Measurements from ENCODE around the gene SPSB1. TPM values are rescaled to one million over a fixed set of nuclear protein-coding genes. Genes with fewer than 3 reads are reported as not detected.

Gene SPSB1
- total RNA-seq = 12.4 TPM
- 36.4 TPM for polyA plus RNA-seq

DNA sequence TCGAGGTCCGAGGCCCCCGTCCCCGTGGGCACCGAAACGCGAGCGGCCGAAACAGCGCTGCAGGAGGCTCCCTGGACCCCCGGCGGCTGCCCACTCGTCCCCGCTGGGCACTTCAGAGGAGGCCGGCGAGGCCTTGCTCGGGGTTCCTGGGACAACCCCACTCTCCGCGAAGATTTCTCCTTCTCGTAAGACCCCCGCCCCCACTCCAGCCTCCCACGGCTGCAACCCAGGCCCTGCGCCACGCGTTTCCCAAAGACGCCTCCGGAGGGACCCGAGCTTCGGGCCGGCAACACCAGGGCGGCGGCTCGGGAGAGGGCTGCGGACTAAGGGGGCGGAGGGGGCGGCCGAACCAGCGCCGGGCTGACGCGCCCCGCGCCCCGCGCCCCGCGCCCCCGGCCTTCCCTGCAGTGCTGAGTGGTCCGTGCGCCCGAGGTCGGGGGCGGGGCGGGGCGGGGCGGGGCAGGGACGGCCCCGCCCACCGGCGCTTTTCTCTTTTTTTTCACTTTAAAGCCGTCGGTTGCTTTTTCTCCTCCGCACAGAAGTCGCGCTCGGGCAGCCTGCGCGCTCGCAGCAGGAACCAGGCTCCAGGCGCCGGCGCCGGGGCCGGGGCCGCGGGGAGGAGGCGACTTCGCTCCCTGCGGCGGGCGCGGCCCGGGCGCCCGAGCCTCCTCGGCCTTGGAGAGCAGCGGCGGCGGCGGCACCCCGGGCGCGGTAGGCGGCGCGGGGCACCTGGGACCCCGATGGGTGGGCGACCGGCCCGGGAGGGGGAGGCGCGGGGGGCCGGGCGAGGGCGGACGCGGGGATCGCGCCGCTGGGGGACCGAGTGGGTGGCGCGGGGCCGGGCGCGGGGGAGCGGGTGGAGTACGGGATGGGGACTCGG is at the start of gene SPSB1:
SPSB1 (plus strand) TSS at position 534 of the 880 bp plus-strand sequence. CDS start 62,998 bp downstream, outside the sequence.
- WGBS = under 1% methylated on average over 119 of the region's 119 CpGs
- Histone ChIP-seq H3K27ac (ENCODE audit: low read depth) (peak within 1 kb of the TSS; percentile 85), H3K36me3 (ENCODE audit: insufficient read depth) (no peaks in the 10 kb centered on the region), H3K4me3 (ENCODE audit: low read depth, low read length) (peak within 1 kb of the TSS; percentile 98), H3K4me1 (ENCODE audit: insufficient read depth) (no peaks in the 10 kb centered on the region)
- no peak for DNase-seq (ENCODE audit: extremely low spot score)

DNA sequence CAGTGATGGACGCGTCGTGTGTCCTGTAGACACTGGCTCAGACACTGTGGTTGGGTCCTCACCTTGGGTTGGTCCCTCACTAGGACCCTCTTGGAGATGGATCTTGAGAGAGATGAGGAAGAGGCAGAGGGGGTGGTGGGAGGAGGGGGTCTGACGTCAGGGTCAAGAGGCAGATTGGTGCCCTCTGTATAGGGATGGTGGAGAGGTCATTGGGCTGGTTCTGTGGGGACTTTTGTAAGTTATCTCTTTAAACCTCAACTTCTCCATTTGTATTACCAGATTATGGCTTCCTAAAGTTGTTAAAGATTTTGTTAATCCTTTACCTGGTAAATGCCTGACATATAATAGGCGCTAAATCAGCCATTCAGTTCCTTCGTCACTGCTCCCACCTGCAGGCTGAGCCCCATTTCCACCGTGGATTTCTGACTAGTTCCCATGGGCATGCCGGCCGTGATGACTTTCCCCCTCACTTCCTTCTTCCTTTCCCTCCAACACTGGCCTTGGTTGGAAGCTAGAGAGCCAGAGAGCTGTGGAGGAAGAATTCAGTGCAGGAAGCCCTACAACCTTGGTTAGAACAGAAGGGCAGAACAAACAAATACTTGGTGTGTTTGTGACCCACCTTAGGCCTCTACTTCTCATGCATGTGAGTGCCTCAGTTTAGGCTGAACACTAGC is 49.5 kb upstream of the SPSB1 start:
- peaks cover 4% of the 10 kb centered on the region for H3K4me1 ChIP-seq (ENCODE audit: insufficient read depth)
- H3K36me3 ChIP-seq (ENCODE audit: insufficient read depth) = no peaks in the 10 kb centered on the region
- no peak for DNase-seq (ENCODE audit: extremely low spot score)
- H3K4me3 ChIP-seq (ENCODE audit: low read depth, low read length) = no peak overlapping the region
- peak overlapping the region; percentile 55 for H3K27ac ChIP-seq (ENCODE audit: low read depth)
- 85% methylated on average over 9 of the region's 9 CpGs for WGBS

DNA sequence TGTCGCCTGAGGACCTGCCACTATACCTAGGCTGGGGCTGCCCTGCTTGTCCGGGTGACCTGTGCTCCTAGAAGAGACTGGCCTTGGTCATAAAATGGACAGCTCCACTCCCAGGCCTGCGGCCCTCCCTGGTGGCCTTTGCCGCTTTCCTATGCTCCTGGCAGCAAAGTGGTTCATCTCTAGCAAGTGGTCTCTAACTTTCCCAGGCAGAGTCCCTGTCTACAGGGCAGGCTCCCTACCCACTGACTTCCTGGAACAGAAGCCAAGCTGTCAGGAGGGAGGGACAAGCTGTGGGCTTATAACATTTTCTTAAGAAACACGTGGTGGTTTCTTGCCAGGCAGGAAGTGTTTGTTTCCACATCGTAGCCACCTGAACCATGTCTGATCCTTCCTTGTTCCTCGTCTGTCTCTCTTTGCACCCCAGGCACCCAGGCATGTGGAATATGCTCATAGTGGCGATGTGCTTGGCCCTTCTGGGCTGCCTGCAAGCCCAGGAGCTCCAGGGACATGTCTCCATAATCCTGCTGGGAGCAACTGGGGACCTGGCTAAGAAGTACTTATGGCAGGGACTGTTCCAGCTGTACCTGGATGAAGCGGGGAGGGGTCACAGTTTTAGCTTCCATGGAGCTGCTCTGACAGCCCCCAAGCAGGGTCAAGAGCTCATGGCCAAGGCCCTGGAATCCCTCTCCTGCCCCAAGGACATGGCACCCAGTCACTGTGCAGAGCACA is 48.0 kb upstream of the SPSB1 start:
- Histone ChIP-seq H3K4me1 (ENCODE audit: insufficient read depth) (peaks cover 3% of the 10 kb centered on the region), H3K4me3 (ENCODE audit: low read depth, low read length) (no peak overlapping the region), H3K27ac (ENCODE audit: low read depth) (no peak overlapping the region), H3K36me3 (ENCODE audit: insufficient read depth) (no peaks in the 10 kb centered on the region)
- 76% methylated on average over 9 of the region's 9 CpGs for WGBS
- no peak for DNase-seq (ENCODE audit: extremely low spot score)

DNA sequence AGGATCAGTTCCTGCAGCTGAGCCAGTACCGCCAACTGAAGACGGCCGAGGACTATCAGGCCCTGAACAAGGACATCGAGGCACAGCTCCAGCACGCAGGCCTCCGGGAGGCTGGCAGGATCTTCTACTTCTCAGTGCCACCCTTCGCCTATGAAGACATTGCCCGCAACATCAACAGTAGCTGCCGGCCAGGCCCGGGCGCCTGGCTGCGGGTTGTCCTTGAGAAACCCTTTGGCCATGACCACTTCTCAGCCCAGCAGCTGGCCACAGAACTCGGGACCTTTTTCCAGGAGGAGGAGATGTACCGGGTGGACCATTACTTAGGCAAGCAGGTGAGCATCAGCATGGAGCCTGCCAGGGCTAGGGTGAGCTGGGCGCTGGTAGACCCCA is 47.5 kb upstream of the SPSB1 start:
- Histone ChIP-seq H3K4me1 (ENCODE audit: insufficient read depth) (peaks cover 3% of the 10 kb centered on the region), H3K4me3 (ENCODE audit: low read depth, low read length) (no peak overlapping the region), H3K36me3 (ENCODE audit: insufficient read depth) (no peaks in the 10 kb centered on the region), H3K27ac (ENCODE audit: low read depth) (no peak overlapping the region)
- DNase-seq (ENCODE audit: extremely low spot score) = no peak
- 95% methylated on average over 15 of the region's 15 CpGs for WGBS

DNA sequence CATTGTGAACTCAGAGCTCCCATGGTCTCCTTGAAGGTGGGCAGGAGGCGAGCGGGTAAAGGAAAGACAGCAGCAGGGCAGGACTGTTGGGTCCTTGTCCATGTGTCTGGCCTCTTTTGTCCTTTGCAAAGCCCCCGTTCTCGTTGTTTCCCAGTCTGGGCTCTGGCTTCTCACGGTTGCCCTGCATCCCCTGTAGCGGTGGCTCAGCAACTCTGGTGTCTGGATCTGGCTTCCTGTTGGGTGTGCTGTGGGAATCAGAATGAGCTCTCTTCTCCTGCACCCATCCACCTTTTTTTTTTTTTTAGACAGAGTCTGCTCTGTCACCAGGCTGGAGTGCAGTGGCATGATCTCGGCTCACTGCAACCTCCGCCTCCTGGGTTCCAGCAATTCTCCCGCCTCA is 47.0 kb upstream of the SPSB1 start:
- Histone ChIP-seq H3K36me3 (ENCODE audit: insufficient read depth) (no peaks in the 10 kb centered on the region), H3K4me3 (ENCODE audit: low read depth, low read length) (no peak overlapping the region), H3K27ac (ENCODE audit: low read depth) (no peak overlapping the region), H3K4me1 (ENCODE audit: insufficient read depth) (peaks cover 3% of the 10 kb centered on the region)
- 98% methylated on average over 9 of the region's 9 CpGs for WGBS
- no peak for DNase-seq (ENCODE audit: extremely low spot score)

DNA sequence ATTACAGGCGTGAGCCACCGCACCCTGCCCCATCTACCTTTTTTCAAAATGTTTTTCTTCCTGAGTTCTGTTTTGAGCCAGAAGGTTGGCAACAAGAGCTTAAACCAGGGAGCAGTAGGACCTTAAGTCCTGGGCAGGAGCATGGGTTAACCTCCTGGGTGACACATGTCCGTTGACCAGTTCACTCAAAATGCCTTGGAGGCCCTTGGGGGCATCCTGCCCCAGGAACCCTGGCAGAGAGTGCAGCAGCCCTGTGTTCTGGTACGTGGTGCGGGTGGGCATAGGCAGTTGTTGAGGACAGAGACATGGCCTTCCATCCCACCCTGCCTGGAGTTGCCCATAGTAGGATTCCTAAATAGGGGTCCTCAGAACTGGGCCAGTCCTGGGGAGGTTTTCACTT is 46.5 kb upstream of the SPSB1 start:
- no peak overlapping the region for H3K27ac ChIP-seq (ENCODE audit: low read depth)
- H3K4me1 ChIP-seq (ENCODE audit: insufficient read depth) = no peaks in the 10 kb centered on the region
- H3K4me3 ChIP-seq (ENCODE audit: low read depth, low read length) = no peak overlapping the region
- H3K36me3 ChIP-seq (ENCODE audit: insufficient read depth) = no peaks in the 10 kb centered on the region
- no peak for DNase-seq (ENCODE audit: extremely low spot score)
- 98% methylated on average over 5 of the region's 5 CpGs for WGBS

DNA sequence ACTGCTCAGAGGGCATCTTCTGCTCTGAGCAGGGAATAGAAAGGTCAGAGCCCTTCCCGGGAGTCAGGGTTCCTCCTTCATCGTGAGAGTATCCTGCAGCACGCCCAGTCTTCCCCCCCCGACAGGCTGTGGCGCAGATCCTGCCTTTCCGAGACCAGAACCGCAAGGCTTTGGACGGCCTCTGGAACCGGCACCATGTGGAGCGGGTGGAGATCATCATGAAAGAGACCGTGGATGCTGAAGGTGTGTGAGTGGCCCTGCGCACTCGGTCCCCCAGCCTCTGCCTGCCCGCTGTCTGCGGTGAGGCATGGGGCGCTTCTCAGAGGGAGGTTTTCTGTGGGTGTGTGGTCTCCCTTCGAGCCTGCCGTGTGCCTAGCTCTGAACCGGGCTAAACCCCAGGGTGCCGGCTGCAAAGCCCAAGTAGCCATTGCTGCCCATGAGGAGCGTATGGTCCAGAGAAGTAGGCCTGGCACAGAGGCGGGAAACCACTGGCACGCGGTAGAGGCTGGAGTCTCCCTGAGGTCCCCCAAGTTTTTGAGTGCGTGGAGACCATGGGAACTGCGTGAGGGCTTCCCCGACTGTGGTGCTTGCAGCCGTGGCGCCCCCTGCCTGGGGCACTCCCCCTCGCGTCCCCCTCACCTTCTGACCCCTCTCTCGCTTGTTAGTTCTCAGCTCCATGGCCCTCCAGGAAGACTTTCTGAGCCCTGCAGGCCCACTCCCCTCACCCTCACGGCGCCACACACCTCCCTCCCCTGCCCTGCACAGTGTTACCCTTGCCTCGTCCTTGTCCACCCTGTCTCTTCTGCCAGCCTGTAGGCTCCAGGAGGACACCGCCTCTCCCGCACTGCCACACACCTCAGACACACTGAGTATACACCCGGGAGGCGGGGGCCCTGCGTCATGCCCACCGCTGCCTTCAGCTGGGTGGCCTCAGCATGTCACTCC is 45.6 kb upstream of the SPSB1 start:
- 90% methylated on average over 41 of the region's 41 CpGs for WGBS
- Histone ChIP-seq H3K36me3 (ENCODE audit: insufficient read depth) (no peaks in the 10 kb centered on the region), H3K4me1 (ENCODE audit: insufficient read depth) (no peaks in the 10 kb centered on the region), H3K4me3 (ENCODE audit: low read depth, low read length) (no peak overlapping the region), H3K27ac (ENCODE audit: low read depth) (no peak overlapping the region)
- DNase-seq (ENCODE audit: extremely low spot score) = no peak

DNA sequence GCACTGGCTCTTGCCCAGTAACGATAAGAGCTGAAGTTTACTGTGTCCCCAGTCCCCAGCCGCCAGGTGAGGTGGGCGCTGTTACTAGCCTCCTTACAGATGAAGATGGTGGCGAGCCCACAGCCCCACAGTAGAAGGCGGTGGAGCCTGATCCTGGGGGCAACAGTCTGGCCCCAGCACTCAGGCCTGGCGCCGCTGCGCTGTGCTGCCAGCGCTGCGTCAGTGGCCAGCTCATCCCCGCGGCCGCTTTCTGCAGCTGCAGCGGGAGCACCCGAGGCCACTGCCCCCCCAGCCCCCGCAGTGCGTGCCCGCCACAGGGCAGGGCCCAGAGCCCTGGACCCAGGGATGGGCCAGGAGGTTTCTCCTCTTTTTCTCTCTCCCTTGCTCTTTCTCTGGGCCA is 44.8 kb upstream of the SPSB1 start:
- DNase-seq (ENCODE audit: extremely low spot score) = no peak
- Histone ChIP-seq H3K4me1 (ENCODE audit: insufficient read depth) (no peaks in the 10 kb centered on the region), H3K27ac (ENCODE audit: low read depth) (no peak overlapping the region), H3K36me3 (ENCODE audit: insufficient read depth) (no peaks in the 10 kb centered on the region), H3K4me3 (ENCODE audit: low read depth, low read length) (no peak overlapping the region)
- WGBS = 92% methylated on average over 18 of the region's 18 CpGs

DNA sequence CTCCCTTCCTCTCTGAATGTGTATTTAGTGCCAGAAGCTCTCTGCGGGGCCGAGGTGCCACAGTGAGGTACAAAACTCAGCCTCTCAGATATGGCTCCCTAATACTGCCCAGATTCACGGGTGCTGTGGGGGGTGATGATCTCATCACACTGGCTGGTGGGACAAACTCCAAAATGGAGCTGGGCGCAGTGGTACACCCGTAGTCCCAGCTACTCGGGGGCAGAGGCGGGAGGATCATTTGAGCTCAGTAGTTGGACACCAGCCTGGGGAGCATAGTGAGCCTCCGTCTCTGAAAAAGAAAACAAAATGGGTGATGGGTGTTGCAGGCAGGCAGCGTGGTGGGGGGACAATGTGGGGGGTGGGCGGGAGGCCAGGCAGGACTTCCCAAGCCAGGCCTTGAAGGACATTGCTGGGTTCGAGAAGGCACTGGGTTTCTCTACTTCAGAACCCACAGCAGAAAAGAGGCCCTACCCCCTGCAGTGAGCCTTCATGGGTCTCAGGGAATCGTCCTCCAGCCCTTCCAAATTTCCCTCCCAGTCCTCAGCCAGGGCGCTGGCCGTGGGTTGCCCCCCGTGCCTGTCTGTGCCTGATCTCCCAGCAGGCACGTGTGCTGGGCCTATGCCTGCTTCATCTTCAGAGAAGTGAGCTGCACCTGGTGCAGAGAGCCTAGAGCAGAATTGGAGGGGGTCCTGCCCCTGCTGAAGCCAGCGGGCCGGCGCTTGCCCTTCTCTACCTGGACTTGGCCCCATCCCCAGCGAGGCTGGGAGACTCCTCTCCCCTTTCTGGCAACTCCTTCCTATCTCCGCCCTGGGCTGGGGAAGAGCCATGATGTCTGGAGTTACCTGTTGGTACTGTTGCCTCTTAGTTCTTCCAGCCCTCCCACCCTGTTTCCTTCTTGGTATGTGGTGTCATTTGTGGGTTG is 44.1 kb upstream of the SPSB1 start:
- H3K36me3 ChIP-seq (ENCODE audit: insufficient read depth) = no peaks in the 10 kb centered on the region
- H3K4me3 ChIP-seq (ENCODE audit: low read depth, low read length) = no peak overlapping the region

DNA sequence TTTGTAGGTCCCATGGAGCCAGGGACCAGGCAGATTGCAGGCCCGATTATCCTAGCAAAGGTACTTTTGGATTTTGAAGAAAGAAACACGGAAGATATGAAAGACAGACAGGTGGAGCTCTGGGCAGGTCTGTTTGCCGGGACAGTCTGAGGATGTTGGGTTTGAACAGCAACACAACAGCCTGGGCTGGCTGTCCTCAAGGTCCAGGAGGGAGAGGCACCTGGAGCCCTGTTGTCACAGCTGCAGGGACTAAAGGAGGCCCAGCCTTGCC is 43.5 kb upstream of the SPSB1 start:
- H3K27ac ChIP-seq (ENCODE audit: low read depth) = no peak overlapping the region
- no peaks in the 10 kb centered on the region for H3K36me3 ChIP-seq (ENCODE audit: insufficient read depth)
- DNase-seq (ENCODE audit: extremely low spot score) = no peak
- 89% methylated on average over 3 of the region's 3 CpGs for WGBS
- H3K4me1 ChIP-seq (ENCODE audit: insufficient read depth) = no peaks in the 10 kb centered on the region
- H3K4me3 ChIP-seq (ENCODE audit: low read depth, low read length) = no peak overlapping the region

More for the DNA sequence above, 44.1 kb upstream of the SPSB1 start:
- Histone ChIP-seq H3K4me1 (ENCODE audit: insufficient read depth) (no peaks in the 10 kb centered on the region), H3K27ac (ENCODE audit: low read depth) (no peak overlapping the region)
- DNase-seq (ENCODE audit: extremely low spot score) = no peak
- WGBS = 87% methylated on average over 21 of the region's 21 CpGs

DNA sequence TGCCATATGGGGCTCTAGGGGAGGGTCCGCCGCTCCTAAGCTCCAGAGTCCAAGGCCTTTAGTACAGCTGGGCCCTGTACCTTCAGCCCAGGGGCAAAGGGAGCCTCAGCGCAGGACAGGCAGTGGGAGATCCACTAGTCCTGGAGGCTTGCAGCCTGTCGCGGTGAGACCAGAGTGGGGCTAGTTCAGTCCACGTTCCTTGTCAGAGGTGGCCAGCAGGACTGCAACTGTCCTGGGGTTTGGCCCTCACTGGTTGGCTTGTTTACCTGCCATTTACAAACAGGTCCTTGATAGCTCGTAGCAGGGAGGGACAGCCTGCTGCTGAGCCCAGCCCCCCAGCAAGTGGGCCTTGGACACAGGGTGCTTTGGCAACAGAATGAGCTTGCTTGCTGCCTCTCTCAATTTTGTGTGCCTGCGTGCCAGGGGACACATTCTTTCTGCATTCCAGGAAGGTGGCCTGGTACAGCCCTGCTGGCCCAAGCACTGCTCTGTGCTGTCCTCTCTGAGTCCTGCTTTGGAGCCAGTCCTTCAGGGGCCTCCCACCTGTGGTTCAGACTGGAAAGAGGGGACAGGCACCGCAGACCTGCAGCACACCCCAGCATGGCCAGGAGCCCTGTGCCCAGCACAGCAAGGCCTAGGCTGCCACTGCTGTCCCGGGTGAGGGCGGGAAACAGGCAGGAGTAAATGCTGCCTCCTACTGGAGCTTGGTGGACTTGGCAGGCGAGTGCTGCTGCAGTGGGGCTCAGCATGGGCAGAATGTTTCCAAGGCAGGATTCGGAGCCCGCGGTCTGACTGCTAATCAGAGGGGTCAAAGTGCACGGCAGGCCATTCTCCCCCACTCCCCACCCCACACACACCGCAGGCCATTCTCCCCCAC is 42.9 kb upstream of the SPSB1 start:
- WGBS = 82% methylated on average over 17 of the region's 17 CpGs
- Histone ChIP-seq H3K4me3 (ENCODE audit: low read depth, low read length) (no peak overlapping the region), H3K4me1 (ENCODE audit: insufficient read depth) (no peaks in the 10 kb centered on the region), H3K36me3 (ENCODE audit: insufficient read depth) (no peaks in the 10 kb centered on the region), H3K27ac (ENCODE audit: low read depth) (no peak overlapping the region)
- no peak for DNase-seq (ENCODE audit: extremely low spot score)
